RWPE1 (cell line): ENCODE data around the gene DCUN1D4.

Experiments
- CTCF ChIA-PET: fragments of 350-600 bp; sonication (Branson Sonifier 250); formaldehyde crosslinking; extraction: SDS; loops from one replicate; lab custom pipeline; 2021; lab: Yijun Ruan, JAX
- POLR2A ChIA-PET: fragments of 400-600 bp; formaldehyde crosslinking; extraction: SDS; loops from one replicate; lab custom pipeline; 2020; ENCODE audit warnings: antibody characterized with exemption; ENCODE audit not compliant: low non-redundant PET; lab: Yijun Ruan, JAX
- DNase-seq: peaks from one replicate; pipeline ENCODE4 v3.0.0; 2012; ENCODE audit warnings: low spot score
- H3K27ac ChIP-seq: fragments of 450-650 bp; 2 replicates; pipeline ENCODE4 v1.5.1; 2017
- CTCF ChIP-seq: fragments of 450-650 bp; conservative IDR thresholded peaks from 2 replicates; pipeline ENCODE4 v1.5.1; 2017; ENCODE audit warnings: low read depth, mild to moderate bottlenecking

DCUN1D4 gene

GRCh38 chr4:51851937-51852290 is 9.0 kb downstream of the DCUN1D4 start:
- ChIA-PET CTCF (no interaction called here), POLR2A (no interaction called here)
- DNase-seq, result no peak
- TF ChIP-seq CTCF, result no peak
- H3K27ac ChIP-seq, result no peak overlapping the region

- peak overlapping the region; percentile 56 for H3K27ac ChIP-seq
- no peak for DNase-seq
- ChIA-PET POLR2A (no interaction called here), CTCF (no interaction called here)
- TF ChIP-seq CTCF, result no peak
Observed at GRCh38 chr4:51853027-51853682, 10.2 kb downstream of the DCUN1D4 start.

- ChIA-PET CTCF (no interaction called here), POLR2A (no interaction called here)
- no peak overlapping the region for H3K27ac ChIP-seq
- no peak for TF ChIP-seq CTCF
- no peak for DNase-seq
Observed at GRCh38 chr4:51855270-51855669, 12.3 kb downstream of the DCUN1D4 start.

GRCh38 chr4:51855751-51856150 is 12.8 kb downstream of the DCUN1D4 start:
- no peak overlapping the region for H3K27ac ChIP-seq
- ChIA-PET POLR2A (no interaction called here), CTCF (no interaction called here)
- TF ChIP-seq CTCF, result no peak
- no peak for DNase-seq

- ChIA-PET POLR2A (no interaction called here), CTCF (interaction anchor here (0.5 to 0.6 kb wide), 2 partner anchors 8 to 1082 kb away, joined by 4 to 6 read pairs; no protein-coding TSS in a partner anchor)
- DNase-seq, result no peak
- no peak overlapping the region for H3K27ac ChIP-seq
- no peak for TF ChIP-seq CTCF
Observed at GRCh38 chr4:51858605-51859202, 15.8 kb downstream of the DCUN1D4 start.

GRCh38 chr4:51859476-51860031 is 16.6 kb downstream of the DCUN1D4 start:
- no peak overlapping the region for H3K27ac ChIP-seq
- ChIA-PET CTCF (no interaction called here), POLR2A (no interaction called here)
- no peak for DNase-seq
- TF ChIP-seq CTCF, result no peak
